ENCODE measurements around the gene PAM. TPM values are rescaled to one million over a fixed set of nuclear protein-coding genes. Genes with fewer than 3 reads are reported as not detected.

The PAM gene
- total RNA-seq, 1 experiment from 2014 or later, result 257 TPM

GRCh38 chr5:102740515-102740914 lies 14.6 kb upstream of the PAM start:
- no peak for DNase-seq (ENCODE audit: low read depth, low spot score)
- H3K9me2 ChIP-seq (ENCODE audit: insufficient read depth), result no peaks in the 10 kb centered on the region
- no peaks in the 10 kb centered on the region for H4K20me1 ChIP-seq (ENCODE audit: insufficient read depth)
- ChIA-PET CTCF (no interaction called here), RAD21 (ENCODE audit: low non-redundant PET in 1 of 2, low total read pairs in 2 of 2, uncharacterized antibody in 2 of 2, unreplicated experiment in 2 of 2) (no interaction called here), POLR2A (no interaction called here)
- no peaks in the 10 kb centered on the region for H3K79me2 ChIP-seq (ENCODE audit: insufficient read depth, low read length)
- intact Hi-C loops (cut with micrococcal nuclease), result no loop called here
- H3K36me3 ChIP-seq (ENCODE audit: control insufficient read depth in 1 of 2, insufficient read depth in 2 of 2, low read length in 2 of 2), result no peaks in the 10 kb centered on the region
- no peak overlapping the region for H3K4me3 ChIP-seq (replicated peaks in 1 of 2; ENCODE audit: low read depth in 1 of 2, low read length in 2 of 2)
- H3K9me3 ChIP-seq (ENCODE audit: control insufficient read depth in 1 of 2, insufficient read depth in 1 of 2, low read depth in 1 of 2, low read length in 2 of 2), result no peaks in the 10 kb centered on the region
- no peaks in the 10 kb centered on the region for H3K4me1 ChIP-seq (ENCODE audit: control insufficient read depth in 1 of 2, insufficient read depth in 2 of 2, low read length in 2 of 2)
- no TSS peak for BruUV-seq (replicated peaks)
- no peaks in the 10 kb centered on the region for H3K27me3 ChIP-seq (ENCODE audit: insufficient read depth, low read length)
- H2AFZ ChIP-seq (ENCODE audit: low read depth, low read length, poor library complexity, severe bottlenecking), result peak overlapping the region; percentile 1
- ATAC-seq, result no peak
- H3K4me2 ChIP-seq (ENCODE audit: low read length), result no peak overlapping the region
- no peak overlapping the region for H3K9ac ChIP-seq (ENCODE audit: low read length)
- H3K27ac ChIP-seq (ENCODE audit: low read depth, low read length), result no peak overlapping the region
- TF ChIP-seq, protein P1, sequence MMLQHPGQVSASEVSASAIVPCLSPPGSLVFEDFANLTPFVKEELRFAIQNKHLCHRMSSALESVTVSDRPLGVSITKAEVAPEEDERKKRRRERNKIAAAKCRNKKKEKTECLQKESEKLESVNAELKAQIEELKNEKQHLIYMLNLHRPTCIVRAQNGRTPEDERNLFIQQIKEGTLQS (IDR thresholded peaks at IDR 0.05), result no peak
- TF ChIP-seq CBX3 (IDR thresholded peaks at IDR 0.05; ENCODE audit: low read depth) (no peak), RAD21 (IDR thresholded peaks at IDR 0.05; ENCODE audit: low read depth) (no peak)
- TF ChIP-seq, protein P2, sequence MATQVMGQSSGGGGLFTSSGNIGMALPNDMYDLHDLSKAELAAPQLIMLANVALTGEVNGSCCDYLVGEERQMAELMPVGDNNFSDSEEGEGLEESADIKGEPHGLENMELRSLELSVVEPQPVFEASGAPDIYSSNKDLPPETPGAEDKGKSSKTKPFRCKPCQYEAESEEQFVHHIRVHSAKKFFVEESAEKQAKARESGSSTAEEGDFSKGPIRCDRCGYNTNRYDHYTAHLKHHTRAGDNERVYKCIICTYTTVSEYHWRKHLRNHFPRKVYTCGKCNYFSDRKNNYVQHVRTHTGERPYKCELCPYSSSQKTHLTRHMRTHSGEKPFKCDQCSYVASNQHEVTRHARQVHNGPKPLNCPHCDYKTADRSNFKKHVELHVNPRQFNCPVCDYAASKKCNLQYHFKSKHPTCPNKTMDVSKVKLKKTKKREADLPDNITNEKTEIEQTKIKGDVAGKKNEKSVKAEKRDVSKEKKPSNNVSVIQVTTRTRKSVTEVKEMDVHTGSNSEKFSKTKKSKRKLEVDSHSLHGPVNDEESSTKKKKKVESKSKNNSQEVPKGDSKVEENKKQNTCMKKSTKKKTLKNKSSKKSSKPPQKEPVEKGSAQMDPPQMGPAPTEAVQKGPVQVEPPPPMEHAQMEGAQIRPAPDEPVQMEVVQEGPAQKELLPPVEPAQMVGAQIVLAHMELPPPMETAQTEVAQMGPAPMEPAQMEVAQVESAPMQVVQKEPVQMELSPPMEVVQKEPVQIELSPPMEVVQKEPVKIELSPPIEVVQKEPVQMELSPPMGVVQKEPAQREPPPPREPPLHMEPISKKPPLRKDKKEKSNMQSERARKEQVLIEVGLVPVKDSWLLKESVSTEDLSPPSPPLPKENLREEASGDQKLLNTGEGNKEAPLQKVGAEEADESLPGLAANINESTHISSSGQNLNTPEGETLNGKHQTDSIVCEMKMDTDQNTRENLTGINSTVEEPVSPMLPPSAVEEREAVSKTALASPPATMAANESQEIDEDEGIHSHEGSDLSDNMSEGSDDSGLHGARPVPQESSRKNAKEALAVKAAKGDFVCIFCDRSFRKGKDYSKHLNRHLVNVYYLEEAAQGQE (IDR thresholded peaks at IDR 0.05; ENCODE audit: low read depth), result no peak

DNA sequence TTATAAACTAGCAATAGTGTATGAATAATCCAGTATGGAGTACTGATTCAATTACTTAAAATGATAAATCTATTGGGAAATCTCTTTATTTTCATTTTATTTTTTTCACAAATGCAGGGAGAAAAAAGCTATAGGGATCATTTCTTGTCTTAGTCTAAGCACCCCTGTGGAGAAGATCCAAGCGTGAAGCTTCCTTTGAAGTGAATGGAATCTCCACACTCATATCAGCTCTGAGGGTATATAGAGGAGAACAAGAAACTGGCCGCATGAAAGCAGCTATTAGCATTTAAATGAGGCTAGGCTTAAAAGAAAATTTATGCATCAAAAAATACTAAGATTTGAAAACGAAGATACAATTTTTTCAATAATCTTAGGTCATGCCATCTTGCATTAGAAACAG lies 12.9 kb upstream of the PAM start:
- BruUV-seq (replicated peaks), result no TSS peak
- no peak for ATAC-seq
- Histone ChIP-seq H3K9ac (ENCODE audit: low read length) (no peak overlapping the region), H3K79me2 (ENCODE audit: insufficient read depth, low read length) (no peaks in the 10 kb centered on the region), H3K27me3 (ENCODE audit: insufficient read depth, low read length) (no peaks in the 10 kb centered on the region), H3K4me3 (replicated peaks in 1 of 2; ENCODE audit: low read depth in 1 of 2, low read length in 2 of 2) (no peak overlapping the region), H3K9me2 (ENCODE audit: insufficient read depth) (no peaks in the 10 kb centered on the region), H4K20me1 (ENCODE audit: insufficient read depth) (no peaks in the 10 kb centered on the region), H3K27ac (ENCODE audit: low read depth, low read length) (no peak overlapping the region), H3K4me2 (ENCODE audit: low read length) (no peak overlapping the region), H2AFZ (ENCODE audit: low read depth, low read length, poor library complexity, severe bottlenecking) (no peak overlapping the region), H3K9me3 (ENCODE audit: control insufficient read depth in 1 of 2, insufficient read depth in 1 of 2, low read depth in 1 of 2, low read length in 2 of 2) (no peaks in the 10 kb centered on the region), H3K4me1 (ENCODE audit: control insufficient read depth in 1 of 2, insufficient read depth in 2 of 2, low read length in 2 of 2) (no peaks in the 10 kb centered on the region), H3K36me3 (ENCODE audit: control insufficient read depth in 1 of 2, insufficient read depth in 2 of 2, low read length in 2 of 2) (no peaks in the 10 kb centered on the region)
- POLR2A ChIA-PET, result no interaction called here
- RAD21 ChIA-PET (ENCODE audit: low non-redundant PET in 1 of 2, low total read pairs in 2 of 2, uncharacterized antibody in 2 of 2, unreplicated experiment in 2 of 2), result no interaction called here
- DNase-seq (ENCODE audit: low read depth, low spot score), result no peak
- CTCF ChIA-PET, result no interaction called here
- intact Hi-C loops (cut with micrococcal nuclease), result no loop called here
- TF ChIP-seq CTCF (IDR thresholded peaks at IDR 0.05 in 2 of 3, conservative IDR thresholded peaks at IDR 0.05 in 1 of 3; ENCODE audit: borderline replicate concordance in 1 of 3, insufficient read depth in 1 of 3, low read depth in 2 of 3, low read length in 2 of 3) (no peak), SP1 (IDR thresholded peaks at IDR 0.05; ENCODE audit: low read depth) (no peak), ZNF274 (IDR thresholded peaks at IDR 0.05; ENCODE audit: low read depth, low read length) (no peak), FOSL1 (IDR thresholded peaks at IDR 0.05; ENCODE audit: low read depth) (no peak), SRF (IDR thresholded peaks at IDR 0.05; ENCODE audit: low read depth) (no peak), SIN3A (IDR thresholded peaks at IDR 0.05; ENCODE audit: low read depth) (no peak), POLR2AphosphoS5 (IDR thresholded peaks at IDR 0.05; ENCODE audit: low read depth, low read length) (no peak), EGR1 (IDR thresholded peaks at IDR 0.05; ENCODE audit: low read depth) (no peak), ZFX (IDR thresholded peaks at IDR 0.05) (no peak)
- TF ChIP-seq, protein P3, sequence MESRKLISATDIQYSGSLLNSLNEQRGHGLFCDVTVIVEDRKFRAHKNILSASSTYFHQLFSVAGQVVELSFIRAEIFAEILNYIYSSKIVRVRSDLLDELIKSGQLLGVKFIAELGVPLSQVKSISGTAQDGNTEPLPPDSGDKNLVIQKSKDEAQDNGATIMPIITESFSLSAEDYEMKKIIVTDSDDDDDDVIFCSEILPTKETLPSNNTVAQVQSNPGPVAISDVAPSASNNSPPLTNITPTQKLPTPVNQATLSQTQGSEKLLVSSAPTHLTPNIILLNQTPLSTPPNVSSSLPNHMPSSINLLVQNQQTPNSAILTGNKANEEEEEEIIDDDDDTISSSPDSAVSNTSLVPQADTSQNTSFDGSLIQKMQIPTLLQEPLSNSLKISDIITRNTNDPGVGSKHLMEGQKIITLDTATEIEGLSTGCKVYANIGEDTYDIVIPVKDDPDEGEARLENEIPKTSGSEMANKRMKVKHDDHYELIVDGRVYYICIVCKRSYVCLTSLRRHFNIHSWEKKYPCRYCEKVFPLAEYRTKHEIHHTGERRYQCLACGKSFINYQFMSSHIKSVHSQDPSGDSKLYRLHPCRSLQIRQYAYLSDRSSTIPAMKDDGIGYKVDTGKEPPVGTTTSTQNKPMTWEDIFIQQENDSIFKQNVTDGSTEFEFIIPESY (IDR thresholded peaks at IDR 0.05; ENCODE audit: extremely low read depth, insufficient replicate concordance, low read length), result no peak
